Tibial artery (tissue), 4 donors: ENCODE results near the gene ROBO1.

Source experiments
- DNase-seq, 2 donors: peaks; one replicate each; pipeline ENCODE4 v3.0.0-alpha.2; 2019
- H3K27ac ChIP-seq, 2 donors: fragments of 200-600 bp; sonication (generic) in 1 of 2; 1 replicate in 1 of 2; 2 replicates in 1 of 2; pipeline ENCODE4 v1.5.1; 2018 to 2019; ENCODE audit warnings: mild to moderate bottlenecking in 1 of 2
- H3K27me3 ChIP-seq, 2 donors: fragments of 200-600 bp; sonication (generic) in 1 of 2; one replicate each; pipeline versions ENCODE4 v1.5.1 to v1.6.0; 2016 to 2019
- H3K36me3 ChIP-seq, 3 donors: fragments of 200-600 bp; sonication (generic) in 2 of 3; one replicate each; pipeline ENCODE4 v1.5.1; 2016 to 2019; ENCODE audit warnings: mild to moderate bottlenecking in 2 of 3
- H3K4me1 ChIP-seq, 4 donors: fragments of 200-600 bp; sonication (generic) in 2 of 4; 1 replicate in 3 of 4; 2 replicates in 1 of 4; pipeline ENCODE4 v1.5.1; 2016 to 2019
- H3K4me3 ChIP-seq, 2 donors: fragments of 200-600 bp; sonication (generic) in 1 of 2; 1 replicate in 1 of 2; 2 replicates in 1 of 2; pipeline ENCODE4 v1.5.1; 2018 to 2019; ENCODE audit warnings: mild to moderate bottlenecking in 2 of 2
- H3K9me3 ChIP-seq, 3 donors: fragments of 200-600 bp; sonication (generic) in 1 of 3; one replicate each; pipeline ENCODE4 v1.5.1; 2016 to 2019
- CTCF ChIP-seq, 2 experiments: fragments of 200-600 bp in 1 of 2; fragments of 450-650 bp in 1 of 2; IDR thresholded peaks; one replicate each; pipeline ENCODE4 v1.5.1; 2017 to 2019; ENCODE audit warnings: antibody characterized with exemption in 2 of 2, mild to moderate bottlenecking in 1 of 2, moderate library complexity in 1 of 2
- intact Hi-C: fragments of 100-400 bp; cut with DNase I; formaldehyde crosslinking; loops from one replicate; pipeline ENCODE4 v1.15.0; 2023; ENCODE audit warnings: low total_unique reads

ROBO1 gene

GRCh38 chr3:78621061-78621716 is 1146.6 kb downstream of the ROBO1 start:
- no peak for DNase-seq
- Histone ChIP-seq H3K9me3 (no peaks in the 10 kb centered on the region), H3K4me1 (no peaks in the 10 kb centered on the region), H3K27ac (no peak overlapping the region), H3K27me3 (no peaks in the 10 kb centered on the region), H3K4me3 (no peak overlapping the region), H3K36me3 (peaks cover 6 to 8% (median 6%) of the 10 kb centered on the region in 3 donors)
- intact Hi-C loops: no loop called here
- TF ChIP-seq CTCF (IDR thresholded peaks at IDR 0.05): no peak

- no peak for TF ChIP-seq CTCF (IDR thresholded peaks at IDR 0.05)
- Histone ChIP-seq H3K4me3 (no peak overlapping the region), H3K4me1 (no peaks in the 10 kb centered on the region), H3K27ac (no peak overlapping the region), H3K27me3 (no peaks in the 10 kb centered on the region), H3K9me3 (no peaks in the 10 kb centered on the region), H3K36me3 (peaks cover 14 to 24% (median 19%) of the 10 kb centered on the region in 3 donors)
- intact Hi-C loops: no loop called here
- no peak for DNase-seq
Observed at GRCh38 chr3:78614486-78614885, 1153.3 kb downstream of the ROBO1 start.

GRCh38 chr3:78613421-78613879 is 1154.3 kb downstream of the ROBO1 start:
- Histone ChIP-seq H3K36me3 (peaks cover 14 to 24% (median 19%) of the 10 kb centered on the region in 3 donors), H3K4me3 (no peak overlapping the region), H3K27ac (no peak overlapping the region), H3K4me1 (no peaks in the 10 kb centered on the region), H3K9me3 (no peaks in the 10 kb centered on the region), H3K27me3 (no peaks in the 10 kb centered on the region)
- no peak for DNase-seq
- TF ChIP-seq CTCF (IDR thresholded peaks at IDR 0.05): no peak
- intact Hi-C loops: no loop called here

- H3K27me3 ChIP-seq: no peaks in the 10 kb centered on the region
- intact Hi-C loops: no loop called here
- no peak overlapping the region for H3K4me3 ChIP-seq
- no peak for TF ChIP-seq CTCF (IDR thresholded peaks at IDR 0.05)
- H3K36me3 ChIP-seq: peaks cover 16 to 23% (median 20%) of the 10 kb centered on the region in 3 donors
- H3K27ac ChIP-seq: no peak overlapping the region
- no peaks in the 10 kb centered on the region for H3K4me1 ChIP-seq
- no peak for DNase-seq
- no peaks in the 10 kb centered on the region for H3K9me3 ChIP-seq
Observed at GRCh38 chr3:78611278-78611677, 1156.5 kb downstream of the ROBO1 start.

- no peaks in the 10 kb centered on the region for H3K27me3 ChIP-seq
- no peaks in the 10 kb centered on the region for H3K4me1 ChIP-seq
- DNase-seq: no peak
- H3K4me3 ChIP-seq: no peak overlapping the region
- H3K36me3 ChIP-seq: peaks cover 20 to 27% (median 26%) of the 10 kb centered on the region in 3 donors
- no peak for TF ChIP-seq CTCF (IDR thresholded peaks at IDR 0.05)
- H3K9me3 ChIP-seq: no peaks in the 10 kb centered on the region
- intact Hi-C loops: no loop called here
- no peak overlapping the region for H3K27ac ChIP-seq
Observed at GRCh38 chr3:78610462-78611125, 1157.2 kb downstream of the ROBO1 start.
